Measurements from ENCODE around the gene KCNN3. TPM values are rescaled to one million over a fixed set of nuclear protein-coding genes. Genes with fewer than 3 reads are reported as not detected.

KCNN3 gene
- total RNA-seq, 3 donors from 2014 or later (not counting 1 experiment from before 2014, with no cell fraction given) = 0.05 to 0.95 TPM; not detected in 1

DNA sequence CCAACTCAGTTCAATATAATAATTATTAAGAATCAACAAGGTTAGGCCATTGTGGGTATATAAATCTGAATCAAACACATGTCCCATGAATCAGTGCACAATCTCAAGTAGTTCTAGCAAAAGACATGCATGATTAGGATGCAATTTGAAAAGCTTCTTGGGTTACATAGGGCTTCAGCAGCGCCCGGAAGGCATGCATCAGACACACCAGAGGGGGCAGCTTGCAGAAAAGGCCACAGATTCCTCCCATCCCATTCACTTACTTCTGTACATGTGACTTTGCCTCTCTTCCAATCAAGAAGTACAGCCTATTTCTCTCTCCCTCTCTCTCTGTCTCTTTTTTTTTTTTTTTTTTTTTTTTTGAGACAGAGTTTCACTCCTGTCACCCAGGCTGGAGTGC, 91.8 kb downstream of the KCNN3 start:
- H3K9me3 ChIP-seq (ENCODE audit: control insufficient read depth, insufficient read depth, low read length) = no peaks in the 10 kb centered on the region
- no peak for ATAC-seq
- H3K27me3 ChIP-seq (ENCODE audit: control insufficient read depth, insufficient read depth, low read length) = no peaks in the 10 kb centered on the region
- H3K4me1 ChIP-seq (ENCODE audit: control insufficient read depth, insufficient read depth, low read length) = no peaks in the 10 kb centered on the region
- Mint-ChIP-seq H3K4me3 (no peak overlapping the region), H3K36me3 (no peaks in the 10 kb centered on the region), H3K9me3 (no peaks in the 10 kb centered on the region), H3K27me3 (ENCODE audit: low read depth in 2 of 2) (no peaks in the 10 kb centered on the region), H3K4me1 (no peaks in the 10 kb centered on the region), H3K27ac (no peak overlapping the region)
- TF ChIP-seq, protein P1, sequence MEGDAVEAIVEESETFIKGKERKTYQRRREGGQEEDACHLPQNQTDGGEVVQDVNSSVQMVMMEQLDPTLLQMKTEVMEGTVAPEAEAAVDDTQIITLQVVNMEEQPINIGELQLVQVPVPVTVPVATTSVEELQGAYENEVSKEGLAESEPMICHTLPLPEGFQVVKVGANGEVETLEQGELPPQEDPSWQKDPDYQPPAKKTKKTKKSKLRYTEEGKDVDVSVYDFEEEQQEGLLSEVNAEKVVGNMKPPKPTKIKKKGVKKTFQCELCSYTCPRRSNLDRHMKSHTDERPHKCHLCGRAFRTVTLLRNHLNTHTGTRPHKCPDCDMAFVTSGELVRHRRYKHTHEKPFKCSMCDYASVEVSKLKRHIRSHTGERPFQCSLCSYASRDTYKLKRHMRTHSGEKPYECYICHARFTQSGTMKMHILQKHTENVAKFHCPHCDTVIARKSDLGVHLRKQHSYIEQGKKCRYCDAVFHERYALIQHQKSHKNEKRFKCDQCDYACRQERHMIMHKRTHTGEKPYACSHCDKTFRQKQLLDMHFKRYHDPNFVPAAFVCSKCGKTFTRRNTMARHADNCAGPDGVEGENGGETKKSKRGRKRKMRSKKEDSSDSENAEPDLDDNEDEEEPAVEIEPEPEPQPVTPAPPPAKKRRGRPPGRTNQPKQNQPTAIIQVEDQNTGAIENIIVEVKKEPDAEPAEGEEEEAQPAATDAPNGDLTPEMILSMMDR (IDR thresholded peaks at IDR 0.05) = no peak
- no peak for DNase-seq
- no peak overlapping the region for H3K4me3 ChIP-seq (ENCODE audit: low read length)
- WGBS (ENCODE audit: insufficient coverage) = 96% methylated on average over 2 of the region's 2 CpGs
- H3K27ac ChIP-seq (ENCODE audit: low read length) = no peak overlapping the region
- intact Hi-C loops (cut with micrococcal nuclease) = no loop called here
- no peaks in the 10 kb centered on the region for H3K36me3 ChIP-seq (ENCODE audit: control insufficient read depth, insufficient read depth, low read length)

DNA sequence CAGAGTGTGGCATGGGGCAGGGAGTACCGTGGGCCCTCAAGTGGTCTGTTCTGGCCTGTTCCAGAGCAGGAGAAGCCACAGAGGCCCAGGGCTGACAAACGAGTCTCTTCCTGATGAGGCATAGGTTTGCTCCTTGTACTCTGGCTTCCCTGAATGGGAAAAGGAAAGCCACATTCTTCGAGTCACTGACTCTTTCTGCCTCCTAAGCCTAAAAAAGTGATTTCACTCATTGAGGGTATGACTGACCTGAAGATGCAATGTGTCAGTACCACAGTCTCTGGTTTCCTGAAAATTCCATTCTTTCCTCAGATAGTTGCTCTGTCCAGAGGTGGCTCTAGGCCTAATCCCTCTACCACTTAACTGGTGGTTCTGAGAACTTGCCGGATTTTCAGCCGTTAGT, 92.3 kb downstream of the KCNN3 start:
- Histone ChIP-seq H3K27ac (ENCODE audit: low read length) (no peak overlapping the region), H3K9me3 (ENCODE audit: control insufficient read depth, insufficient read depth, low read length) (no peaks in the 10 kb centered on the region), H3K4me3 (ENCODE audit: low read length) (no peak overlapping the region), H3K4me1 (ENCODE audit: control insufficient read depth, insufficient read depth, low read length) (no peaks in the 10 kb centered on the region), H3K27me3 (ENCODE audit: control insufficient read depth, insufficient read depth, low read length) (no peaks in the 10 kb centered on the region), H3K36me3 (ENCODE audit: control insufficient read depth, insufficient read depth, low read length) (no peaks in the 10 kb centered on the region)
- H3K4me3 Mint-ChIP-seq = no peak overlapping the region
- no peak for DNase-seq
- no peaks in the 10 kb centered on the region for H3K27me3 Mint-ChIP-seq (ENCODE audit: low read depth in 2 of 2)
- WGBS (ENCODE audit: insufficient coverage) = 85% methylated on average over 3 of the region's 5 CpGs
- H3K4me1 Mint-ChIP-seq = no peaks in the 10 kb centered on the region
- intact Hi-C loops (cut with micrococcal nuclease) = no loop called here
- H3K27ac Mint-ChIP-seq = no peak overlapping the region
- TF ChIP-seq, protein P1 (IDR thresholded peaks at IDR 0.05) = no peak
- no peak for ATAC-seq
- no peaks in the 10 kb centered on the region for H3K36me3 Mint-ChIP-seq
- no peaks in the 10 kb centered on the region for H3K9me3 Mint-ChIP-seq

DNA sequence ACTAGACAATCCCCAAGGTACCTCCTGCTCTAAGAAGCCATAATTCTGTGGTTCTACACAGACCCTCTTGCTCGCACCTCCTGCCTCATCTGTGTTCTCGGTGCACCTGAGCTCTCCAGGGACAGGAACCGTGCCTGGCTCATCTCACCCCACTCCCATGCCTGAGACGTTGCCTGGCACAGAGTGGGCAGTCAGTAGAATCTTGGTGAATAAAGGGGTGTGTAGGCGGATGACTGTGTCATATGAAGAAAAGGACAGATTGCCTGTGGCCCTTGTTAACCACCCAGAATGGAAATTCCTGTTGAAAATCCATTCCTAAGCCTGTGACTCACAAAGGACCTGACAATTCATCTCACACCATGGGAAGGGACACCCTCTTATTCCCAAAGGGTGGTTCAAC, 92.9 kb downstream of the KCNN3 start:
- ATAC-seq (no peak), DNase-seq (no peak)
- no peak overlapping the region for H3K4me3 ChIP-seq (ENCODE audit: low read length)
- intact Hi-C loops (cut with micrococcal nuclease) = no loop called here
- WGBS (ENCODE audit: insufficient coverage) = 81% methylated on average over 4 of the region's 5 CpGs
- no peaks in the 10 kb centered on the region for H3K36me3 Mint-ChIP-seq
- no peaks in the 10 kb centered on the region for H3K36me3 ChIP-seq (ENCODE audit: control insufficient read depth, insufficient read depth, low read length)
- H3K27me3 ChIP-seq (ENCODE audit: control insufficient read depth, insufficient read depth, low read length) = no peaks in the 10 kb centered on the region
- H3K4me1 Mint-ChIP-seq = no peaks in the 10 kb centered on the region
- TF ChIP-seq, protein P1 (IDR thresholded peaks at IDR 0.05) = no peak
- no peaks in the 10 kb centered on the region for H3K9me3 Mint-ChIP-seq
- H3K27ac ChIP-seq (ENCODE audit: low read length) = no peak overlapping the region
- H3K4me3 Mint-ChIP-seq = no peak overlapping the region
- H3K27me3 Mint-ChIP-seq (ENCODE audit: low read depth in 2 of 2) = peaks cover 0 to 2% of the 10 kb centered on the region in 2 donors
- H3K4me1 ChIP-seq (ENCODE audit: control insufficient read depth, insufficient read depth, low read length) = no peaks in the 10 kb centered on the region
- H3K9me3 ChIP-seq (ENCODE audit: control insufficient read depth, insufficient read depth, low read length) = no peaks in the 10 kb centered on the region
- H3K27ac Mint-ChIP-seq = no peak overlapping the region
